GM19467 (cell line): ENCODE results near the gene TEX11.
"Not testable (repeated sequence)": the region's sequence is repeated elsewhere in the genome, so short reads cannot be mapped to it uniquely, and the experiment has no call there.

ENCODE experiments used
- ATAC-seq: cut with Tn5 transposase; IDR thresholded peaks from one replicate; pipeline ENCODE4 v1.9.1; 2021; ENCODE audit warnings: mild to moderate bottlenecking, moderate library complexity; ENCODE audit not compliant: unreplicated experiment

TEX11 gene

GRCh38 chrX:70908541-70908940 lies at the start of gene TEX11:
Gene TEX11, minus strand, starts transcription at chrX:70908711. Its CDS starts 922 bp downstream, at chrX:70907789.
- no peak for ATAC-seq

- no peak for ATAC-seq
Measured at GRCh38 chrX:70954871-70955270, 46.4 kb upstream of the TEX11 start.

- ATAC-seq = no peak
Measured at GRCh38 chrX:70924294-70924911, 15.9 kb upstream of the TEX11 start.

GRCh38 chrX:70922774-70923473 lies 14.4 kb upstream of the TEX11 start:
- ATAC-seq = no peak

DNA sequence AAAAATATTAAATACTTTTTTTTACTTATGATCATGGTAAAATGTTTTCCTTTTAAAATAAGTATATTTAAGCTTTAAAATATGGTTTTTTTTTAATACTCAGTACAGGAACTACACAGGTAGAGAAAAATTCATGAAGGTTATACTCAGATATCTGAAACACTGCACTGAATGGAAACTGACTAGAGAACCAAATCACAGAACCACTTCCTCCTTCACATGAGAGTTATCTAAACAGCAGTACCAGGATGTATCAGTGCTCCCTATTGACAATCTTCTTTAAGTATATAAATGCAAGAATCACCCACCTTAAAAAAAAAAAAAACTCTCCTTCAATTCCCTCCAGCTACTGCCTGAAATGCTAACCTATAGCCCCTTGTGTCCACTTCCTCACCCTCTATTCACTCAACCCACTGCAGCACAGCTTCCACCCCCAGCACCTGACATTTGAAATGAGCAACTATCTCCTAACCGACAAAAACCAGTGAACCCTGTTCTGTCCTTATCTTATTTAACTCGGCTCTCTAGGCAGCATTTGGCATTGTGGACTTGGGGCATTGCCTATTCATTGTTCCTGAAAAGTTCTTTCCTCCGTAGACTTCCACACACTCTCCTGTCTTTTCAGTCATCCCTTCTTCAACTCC lies 13.3 kb upstream of the TEX11 start:
- ATAC-seq = no peak

DNA sequence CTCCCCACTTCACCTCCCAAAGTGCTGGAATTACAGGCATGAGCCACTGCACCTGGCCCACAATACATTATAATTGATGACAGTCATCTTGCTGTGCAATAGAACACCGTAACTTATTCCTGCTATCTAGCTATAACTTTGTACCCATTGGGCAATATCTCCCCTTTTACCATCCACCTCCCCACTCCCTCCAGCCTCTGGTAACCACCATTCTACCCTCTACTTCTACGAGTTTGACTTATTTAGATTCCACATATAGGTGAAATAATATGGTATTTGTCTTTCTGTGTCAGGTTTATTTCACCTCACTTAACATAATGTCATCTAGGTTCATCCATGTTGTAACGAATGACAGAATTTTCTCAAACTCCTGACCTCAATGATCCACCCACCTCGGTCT lies 8.2 kb upstream of the TEX11 start:
- no peak for ATAC-seq

DNA sequence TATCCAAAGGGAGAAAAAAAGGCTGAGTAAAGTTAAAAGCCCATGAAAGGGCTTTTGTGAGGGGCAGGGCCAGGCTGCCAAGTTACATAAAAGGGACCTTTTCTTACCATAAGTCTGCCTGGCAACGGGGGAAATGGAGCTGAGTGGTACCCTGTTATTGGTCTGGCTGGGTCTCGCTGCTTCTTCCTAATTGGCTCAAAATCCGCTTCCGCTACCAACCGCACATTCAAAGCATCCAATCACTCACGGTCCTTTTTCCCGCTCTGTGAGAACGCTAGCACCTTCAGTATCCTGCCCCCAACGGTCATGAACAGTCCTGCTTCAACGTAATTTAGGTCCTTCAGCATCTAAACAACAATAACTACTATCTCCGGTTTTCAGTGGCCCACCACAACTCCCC lies 611 bp downstream of the TEX11 start:
- ATAC-seq = no peak

- ATAC-seq = no peak
Measured at GRCh38 chrX:70901465-70901864, 7.0 kb downstream of the TEX11 start.

DNA sequence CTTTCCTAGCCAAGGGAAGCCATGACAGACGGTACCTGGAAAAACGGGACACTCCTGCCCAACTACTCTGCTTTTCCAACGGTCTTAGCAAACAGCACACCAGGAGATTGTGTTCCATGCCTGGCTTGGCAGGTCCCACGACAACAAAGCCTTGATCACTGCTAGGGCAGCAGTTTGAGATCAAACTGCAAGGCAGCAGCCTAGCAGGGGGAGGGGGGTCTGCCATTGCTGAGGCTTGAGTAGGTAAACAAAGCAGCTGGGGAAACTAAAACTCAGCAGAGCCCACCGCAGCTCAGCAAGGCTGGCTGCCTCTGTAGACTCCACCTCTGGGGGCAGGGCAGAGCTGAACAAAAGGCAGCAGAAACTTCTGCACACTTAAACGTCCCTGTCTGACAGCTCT lies 18.1 kb downstream of the TEX11 start:
- not testable (repeated sequence) for ATAC-seq

- no peak for ATAC-seq
Measured at GRCh38 chrX:70878902-70879301, 29.6 kb downstream of the TEX11 start.

DNA sequence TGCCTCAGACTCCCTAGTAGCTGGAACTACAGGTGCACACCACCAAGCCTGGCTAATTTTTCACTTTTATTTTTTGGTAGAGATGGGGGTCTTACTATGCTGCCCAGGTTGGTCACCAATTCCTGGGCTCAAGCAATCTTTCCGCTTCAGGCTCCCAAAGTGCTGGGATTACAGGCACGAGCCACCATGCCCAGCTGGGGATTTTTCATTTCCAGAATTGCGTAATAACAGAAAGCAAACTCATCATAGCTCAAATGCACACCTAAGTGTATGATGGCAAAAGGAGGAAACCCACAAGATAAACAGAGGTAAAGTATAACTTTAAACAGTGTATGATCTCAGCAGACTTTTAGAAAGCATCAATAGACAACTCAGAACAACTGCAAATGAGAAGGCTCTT lies 56.2 kb downstream of the TEX11 start:
- ATAC-seq = no peak

DNA sequence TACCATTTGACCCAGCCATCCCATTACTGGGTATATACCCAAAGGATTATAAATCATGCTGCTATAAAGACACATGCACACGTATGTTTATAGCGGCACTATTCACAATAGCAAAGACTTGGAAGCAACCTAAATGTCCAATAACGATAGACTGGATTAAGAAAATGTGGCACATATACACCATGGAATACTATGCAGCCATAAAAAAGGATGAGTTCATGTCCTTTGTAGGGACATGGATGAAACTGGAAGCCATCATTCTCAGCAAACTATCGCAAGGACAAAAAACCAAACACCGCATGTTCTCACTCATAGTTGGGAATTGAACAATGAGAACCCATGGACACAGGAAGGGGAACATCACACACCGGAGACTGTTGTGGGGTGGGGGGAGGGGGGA lies 64.4 kb downstream of the TEX11 start:
- ATAC-seq = not testable (repeated sequence)

DNA sequence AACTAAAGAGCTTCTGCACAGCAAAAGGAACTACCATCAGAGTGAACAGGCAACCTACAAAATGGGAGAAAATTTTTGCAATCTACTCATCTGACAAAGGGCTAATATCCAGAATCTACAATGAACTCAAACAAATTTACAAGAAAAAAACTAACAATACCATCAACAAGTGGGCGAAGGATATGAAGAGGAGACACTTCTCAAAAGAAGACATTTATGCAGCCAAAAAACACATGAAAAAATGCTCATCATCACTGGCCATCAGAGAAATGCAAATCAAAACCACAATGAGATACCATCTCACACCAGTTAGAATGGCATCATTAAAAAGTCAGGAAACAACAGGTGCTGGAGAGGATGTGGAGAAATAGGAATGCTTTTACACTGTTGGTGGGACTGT lies 64.9 kb downstream of the TEX11 start:
- not testable (repeated sequence) for ATAC-seq

DNA sequence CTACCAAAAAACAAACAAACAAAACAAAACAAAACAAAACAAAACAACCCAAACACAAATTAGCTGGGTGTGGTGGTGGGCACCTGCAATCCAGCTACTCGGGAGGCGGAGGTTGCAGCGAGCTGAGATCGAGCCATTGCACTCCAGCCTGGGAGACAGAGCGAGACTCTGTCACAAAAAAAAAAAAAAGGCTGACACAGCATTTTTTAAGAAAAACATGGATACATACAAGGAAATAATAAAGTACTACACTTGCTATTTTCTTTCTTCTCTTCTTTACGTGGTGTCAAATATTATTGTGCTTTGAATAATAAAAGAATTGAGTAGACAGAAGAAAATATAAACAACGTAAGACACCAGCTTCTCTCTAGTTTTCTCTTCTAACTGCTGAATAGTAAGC lies 73.9 kb downstream of the TEX11 start:
- no peak for ATAC-seq

GRCh38 chrX:70826715-70827114 lies 81.8 kb downstream of the TEX11 start:
- ATAC-seq = no peak

DNA sequence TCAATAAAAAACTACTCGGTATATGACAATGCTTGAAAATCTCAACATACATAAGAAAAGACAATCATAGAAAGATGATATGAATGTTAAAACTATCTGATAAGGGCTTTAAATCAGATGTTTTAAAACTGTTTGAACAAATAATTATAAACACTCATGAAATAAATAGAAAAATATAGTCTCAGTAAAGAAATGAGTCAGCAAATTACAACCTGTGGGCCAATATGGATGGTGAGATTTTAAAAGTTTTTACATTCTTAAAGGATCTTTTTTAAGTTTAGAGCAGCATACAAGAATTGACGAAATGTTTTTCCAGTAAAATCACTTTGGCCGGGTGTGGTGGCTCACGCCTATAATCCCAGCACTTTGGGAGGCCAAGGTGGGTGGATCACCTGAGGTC lies 83.1 kb downstream of the TEX11 start:
- no peak for ATAC-seq

DNA sequence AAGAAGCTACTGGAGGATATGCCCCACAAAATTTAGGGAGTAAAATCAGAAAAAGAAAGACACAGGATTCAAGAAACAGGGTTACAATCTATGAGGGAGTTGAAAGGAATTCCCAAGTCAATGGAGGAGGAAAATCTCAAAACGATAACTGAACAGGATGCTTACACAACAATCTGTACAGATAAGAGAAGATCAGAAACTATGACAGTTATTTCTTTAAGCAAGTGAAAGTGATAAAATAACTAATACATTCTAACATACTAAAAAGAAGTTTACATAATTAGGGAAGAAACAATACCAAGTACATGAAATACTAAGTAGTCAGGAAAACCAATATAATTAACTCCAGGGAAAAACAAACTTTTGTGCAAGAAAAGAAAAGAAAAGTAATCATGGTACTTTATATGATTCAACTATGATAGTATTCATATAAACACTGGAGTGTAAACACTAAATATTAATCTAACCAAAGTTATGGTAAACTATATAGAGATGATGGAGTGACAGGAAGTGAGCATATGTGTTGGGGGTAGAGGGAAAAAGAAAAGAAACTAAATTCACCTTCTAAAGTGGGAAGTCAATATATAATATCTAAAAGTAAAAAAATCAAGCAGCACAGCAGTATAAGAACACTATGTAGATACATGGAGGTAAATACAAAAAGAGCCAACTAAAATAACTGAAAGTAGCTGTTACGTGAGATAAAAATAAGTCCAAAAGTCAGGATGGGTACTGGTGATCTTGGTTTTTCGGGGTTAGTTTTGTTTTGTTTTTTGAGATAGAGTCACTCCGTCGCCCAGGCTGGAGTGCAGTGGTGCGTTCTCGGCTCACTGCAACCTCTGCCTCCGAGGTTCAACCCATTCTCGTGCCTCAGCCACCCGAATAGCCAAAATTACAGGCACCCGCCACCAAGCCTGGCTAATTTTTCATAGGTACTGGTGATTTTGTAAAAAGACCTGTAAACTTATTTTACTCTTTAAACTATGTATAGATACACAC lies 99.3 kb downstream of the TEX11 start:
- no peak for ATAC-seq

DNA sequence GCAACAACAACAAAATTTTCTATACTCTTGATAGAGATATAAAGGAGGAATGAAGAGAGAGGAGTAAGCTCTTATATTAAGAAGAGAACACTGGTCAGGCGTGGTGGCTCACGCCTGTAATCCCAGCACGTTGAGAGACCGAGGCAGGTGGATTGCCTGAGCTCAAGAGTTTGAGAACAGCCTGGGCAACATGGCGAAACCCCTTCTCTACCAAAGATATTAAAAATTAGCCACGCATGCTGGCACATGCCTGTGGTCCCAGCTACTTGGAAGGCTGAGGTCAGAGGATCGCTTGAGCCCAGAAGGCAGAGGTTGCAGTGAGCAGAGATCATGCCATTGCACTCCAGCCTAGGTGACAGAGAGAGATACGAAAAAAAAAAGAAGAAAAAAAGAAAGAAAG lies 102.4 kb downstream of the TEX11 start:
- no peak for ATAC-seq

- ATAC-seq = not testable (repeated sequence)
Measured at GRCh38 chrX:70796742-70797141, 111.8 kb downstream of the TEX11 start.

DNA sequence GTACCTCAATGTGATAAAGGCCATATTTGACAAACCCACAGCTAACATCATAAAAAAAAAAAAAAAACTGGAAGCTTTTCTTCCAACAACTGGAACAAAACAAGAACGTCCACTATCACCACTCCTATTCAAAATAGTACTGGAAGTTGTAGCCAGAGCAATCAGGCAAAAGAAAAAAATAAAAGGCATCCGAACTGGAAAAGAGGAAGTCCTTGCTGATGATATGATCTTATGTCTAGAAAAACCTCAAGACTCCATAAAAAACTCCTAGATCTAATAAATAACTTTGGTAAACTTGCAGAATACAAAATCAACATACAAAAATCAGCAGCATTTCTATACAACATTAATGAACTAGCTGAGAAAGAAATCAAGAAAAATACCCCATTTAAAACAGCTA lies 134.3 kb downstream of the TEX11 start:
- ATAC-seq = no peak

DNA sequence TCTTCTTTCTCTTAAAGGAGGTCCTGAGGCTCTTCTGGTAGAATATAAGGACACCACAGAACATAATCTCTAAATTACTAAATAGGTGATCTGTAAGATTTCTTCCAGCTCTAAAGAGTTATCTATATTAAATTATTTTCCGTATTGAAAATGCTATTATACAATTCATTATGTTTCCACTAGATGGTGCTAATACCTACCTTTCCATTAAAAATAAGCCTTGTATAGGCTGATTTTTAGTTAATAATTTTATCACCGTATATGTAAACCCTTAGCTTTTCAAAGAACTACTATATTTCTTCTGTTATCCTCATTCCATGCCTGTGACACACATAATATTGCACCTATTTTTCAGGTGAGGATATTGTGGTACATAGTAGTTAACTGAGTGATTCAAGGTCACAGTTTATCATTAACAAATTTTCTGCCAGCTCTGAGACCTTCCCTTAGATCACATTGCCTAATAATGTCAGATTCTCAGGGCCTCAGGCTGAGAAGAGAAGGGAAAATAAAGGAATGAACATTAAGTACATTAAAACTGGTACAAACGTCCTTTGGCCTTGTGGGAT lies 138.8 kb downstream of the TEX11 start:
- no peak for ATAC-seq
